Stromal cell of bone marrow (primary cell): Measurements from ENCODE around the gene HSD11B1L.
"Not testable (repeated sequence)": the region's sequence is repeated elsewhere in the genome, so short reads cannot be mapped to it uniquely, and the experiment has no call there.

Experiments used
- DNase-seq: peaks from one replicate; pipeline ENCODE4 v3.0.0-alpha.2; 2012; ENCODE audit warnings: low read depth

Gene HSD11B1L

DNA sequence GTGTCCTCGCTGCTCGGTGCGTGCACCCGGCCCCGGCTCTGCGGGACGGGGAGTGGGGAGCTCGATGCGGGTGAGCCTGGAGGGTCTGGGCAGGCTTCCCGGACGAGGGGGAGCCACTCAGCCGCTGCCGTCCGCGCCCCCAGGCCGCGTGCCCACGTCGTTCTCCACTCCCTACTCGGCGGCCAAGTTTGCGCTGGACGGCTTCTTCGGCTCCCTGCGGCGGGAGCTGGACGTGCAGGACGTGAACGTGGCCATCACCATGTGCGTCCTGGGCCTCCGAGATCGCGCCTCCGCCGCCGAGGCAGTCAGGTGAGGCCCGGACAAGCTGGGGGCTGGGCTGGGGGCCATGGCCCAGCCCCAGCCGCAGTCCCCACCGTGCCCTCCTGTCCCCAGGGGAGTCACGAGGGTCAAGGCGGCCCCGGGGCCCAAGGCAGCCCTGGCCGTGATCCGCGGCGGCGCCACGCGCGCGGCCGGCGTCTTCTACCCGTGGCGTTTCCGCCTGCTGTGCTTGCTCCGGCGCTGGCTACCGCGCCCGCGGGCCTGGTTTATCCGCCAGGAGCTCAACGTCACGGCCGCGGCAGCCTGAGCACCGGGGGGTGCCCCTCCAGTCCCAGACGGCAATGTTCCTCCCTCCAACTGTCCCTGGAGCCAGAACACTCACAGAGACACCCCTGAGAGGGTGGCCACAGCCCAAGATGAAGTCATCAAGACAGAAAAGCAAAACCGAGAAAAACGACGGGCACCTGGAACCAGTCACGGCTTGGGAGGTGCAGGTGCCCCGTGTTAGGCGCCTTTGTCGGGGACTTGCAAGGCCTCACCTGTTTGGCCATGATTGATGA is 6.8 kb downstream of the HSD11B1L start:
- no peak for DNase-seq

DNA sequence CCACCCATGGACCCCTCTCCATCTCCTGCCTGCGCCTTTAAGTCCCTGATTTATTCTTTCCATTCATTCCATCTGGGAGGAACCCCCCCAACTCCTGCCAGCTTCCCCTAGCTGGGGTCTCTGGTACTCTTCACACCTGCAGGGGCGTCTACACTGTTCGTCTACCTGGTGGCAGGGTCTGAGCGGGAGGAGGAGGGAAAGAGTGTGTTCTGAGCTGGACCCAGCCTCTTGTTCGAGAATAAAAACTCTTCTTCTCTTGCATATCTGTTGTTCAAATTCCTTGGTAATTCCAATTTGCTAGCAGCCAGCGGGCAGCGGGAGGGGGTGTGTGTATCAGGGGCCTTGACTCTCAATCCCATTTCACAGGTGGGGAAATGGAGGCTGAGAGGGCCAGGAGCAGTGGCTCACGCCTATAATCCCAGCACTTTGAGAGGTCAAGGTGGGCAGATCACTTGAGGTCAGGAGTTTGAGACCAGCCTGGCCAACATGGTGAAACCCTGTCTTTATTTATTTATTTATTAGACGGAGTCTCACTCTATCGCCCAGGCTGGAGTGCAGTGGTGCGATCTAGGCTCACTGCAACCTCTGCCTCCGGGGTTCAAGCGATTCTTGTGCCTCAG is 7.5 kb downstream of the HSD11B1L start:
- DNase-seq: not testable (repeated sequence)

DNA sequence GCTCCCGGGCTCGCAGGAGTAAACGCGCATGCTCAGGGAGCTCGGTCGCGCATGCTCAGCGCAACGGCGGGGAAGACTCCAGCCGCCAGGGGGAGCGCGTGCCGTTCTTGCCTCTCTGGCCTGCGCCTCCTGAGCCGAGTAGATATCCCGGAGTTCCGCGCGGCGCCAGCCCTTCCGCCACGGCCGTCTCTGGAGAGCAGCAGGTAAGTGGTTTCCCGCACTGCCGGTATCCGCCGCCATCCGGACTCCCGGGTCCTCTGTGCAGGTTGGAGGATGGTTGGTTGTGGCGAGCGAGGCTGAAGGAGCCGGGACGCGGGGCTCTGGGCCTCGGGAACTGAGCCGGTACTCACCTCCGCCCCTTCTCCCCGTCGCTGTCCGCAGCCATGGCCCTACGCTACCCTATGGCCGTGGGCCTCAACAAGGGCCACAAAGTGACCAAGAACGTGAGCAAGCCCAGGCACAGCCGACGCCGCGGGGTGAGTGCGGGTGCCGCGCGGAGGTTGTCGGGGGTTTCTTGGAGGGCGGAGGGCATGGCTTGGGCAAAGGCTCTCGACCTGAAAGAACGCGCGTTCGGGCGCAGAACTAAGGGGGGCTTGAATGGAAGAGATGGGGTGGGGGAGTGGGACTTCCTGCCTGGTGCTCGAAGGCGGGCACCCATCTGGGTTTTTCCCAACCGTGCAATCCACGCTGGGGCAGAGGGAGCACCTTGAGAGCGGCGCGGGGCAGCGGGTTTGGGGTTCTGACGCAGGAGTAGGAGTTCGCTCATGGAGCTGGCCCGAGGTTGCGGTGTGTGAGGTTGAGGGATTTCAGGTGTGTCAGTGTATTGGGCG is 9.5 kb downstream of the HSD11B1L start, which contains the start of gene RPL36:
TSS of gene RPL36 (plus strand) at position 171 of the 830 bp plus-strand sequence. CDS start at position 384, 213 bp downstream.
- DNase-seq: peak; percentile 90

DNA sequence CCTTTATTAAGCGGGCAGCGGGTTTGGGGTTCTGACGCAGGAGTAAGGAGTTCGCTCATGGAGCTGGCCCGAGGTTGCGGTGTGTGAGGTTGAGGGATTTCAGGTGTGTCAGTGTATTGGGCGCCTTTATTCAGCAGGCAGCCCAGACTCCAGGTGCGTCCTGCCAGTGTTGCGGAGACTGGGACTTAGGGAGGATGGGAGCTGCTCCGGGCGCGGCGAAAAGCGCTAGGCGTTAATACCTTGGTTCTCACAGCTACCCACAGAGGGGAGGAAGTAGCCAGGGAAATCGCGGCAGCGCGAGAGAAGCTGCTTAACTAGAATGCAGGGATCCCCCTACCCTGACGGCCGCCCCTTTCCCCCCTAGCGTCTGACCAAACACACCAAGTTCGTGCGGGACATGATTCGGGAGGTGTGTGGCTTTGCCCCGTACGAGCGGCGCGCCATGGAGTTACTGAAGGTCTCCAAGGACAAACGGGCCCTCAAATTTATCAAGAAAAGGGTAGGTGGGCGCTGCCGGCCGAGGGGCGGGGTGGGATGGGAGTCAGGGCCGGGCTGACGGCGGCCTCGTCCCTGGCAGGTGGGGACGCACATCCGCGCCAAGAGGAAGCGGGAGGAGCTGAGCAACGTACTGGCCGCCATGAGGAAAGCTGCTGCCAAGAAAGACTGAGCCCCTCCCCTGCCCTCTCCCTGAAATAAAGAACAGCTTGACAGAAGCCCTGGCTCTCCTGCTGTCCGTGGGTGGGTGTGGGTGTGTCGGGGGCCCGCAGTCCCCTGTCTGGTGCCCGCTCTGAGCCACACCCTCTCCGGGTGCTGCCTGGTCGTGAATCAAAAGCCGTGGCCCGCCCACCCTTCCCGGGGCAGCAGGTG is 10.4 kb downstream of the HSD11B1L start:
- DNase-seq: no peak

DNA sequence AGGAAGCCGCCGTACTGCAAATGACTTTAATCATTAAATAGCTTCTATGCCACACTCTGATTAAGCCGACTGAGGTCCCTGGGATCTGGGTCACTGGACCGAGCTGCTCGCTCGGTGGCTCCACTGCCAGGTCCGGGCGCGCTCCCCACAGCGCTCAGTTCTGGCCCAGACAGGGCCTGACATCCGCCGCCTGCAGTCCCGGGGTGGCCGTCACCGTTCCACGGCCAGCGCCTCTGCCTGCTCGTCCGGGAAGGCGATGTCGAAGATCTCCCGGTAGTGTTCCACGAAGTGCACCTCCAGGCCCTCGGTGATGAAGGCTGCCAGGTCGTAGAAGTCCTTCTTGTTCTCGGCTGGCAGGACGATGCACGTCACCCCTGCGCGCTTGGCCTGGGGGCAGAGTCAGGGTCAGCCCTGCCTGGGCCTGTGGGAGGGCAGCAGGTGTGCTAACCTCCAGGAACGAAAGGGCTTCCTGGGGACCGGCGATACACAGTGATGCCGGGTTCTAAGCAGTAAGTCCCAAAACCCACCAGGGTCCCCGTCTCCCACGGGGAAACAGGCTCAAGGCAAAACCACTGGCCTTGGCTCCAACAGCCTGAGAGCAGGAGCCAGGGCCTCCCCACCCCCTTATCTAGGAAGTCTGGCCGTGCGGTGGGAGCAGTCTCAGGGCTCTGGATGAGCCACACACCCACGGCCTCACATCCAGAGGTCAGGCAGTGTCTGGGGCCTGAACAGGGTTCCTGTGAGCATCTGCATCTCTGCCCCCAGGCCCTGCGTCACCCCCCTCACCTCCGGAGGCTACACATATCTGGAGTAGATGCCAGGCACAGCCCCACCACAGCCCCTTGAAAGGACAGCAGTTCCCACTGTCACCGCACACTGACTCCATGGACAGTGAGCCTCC is 11.2 kb downstream of the HSD11B1L start:
- DNase-seq: no peak

DNA sequence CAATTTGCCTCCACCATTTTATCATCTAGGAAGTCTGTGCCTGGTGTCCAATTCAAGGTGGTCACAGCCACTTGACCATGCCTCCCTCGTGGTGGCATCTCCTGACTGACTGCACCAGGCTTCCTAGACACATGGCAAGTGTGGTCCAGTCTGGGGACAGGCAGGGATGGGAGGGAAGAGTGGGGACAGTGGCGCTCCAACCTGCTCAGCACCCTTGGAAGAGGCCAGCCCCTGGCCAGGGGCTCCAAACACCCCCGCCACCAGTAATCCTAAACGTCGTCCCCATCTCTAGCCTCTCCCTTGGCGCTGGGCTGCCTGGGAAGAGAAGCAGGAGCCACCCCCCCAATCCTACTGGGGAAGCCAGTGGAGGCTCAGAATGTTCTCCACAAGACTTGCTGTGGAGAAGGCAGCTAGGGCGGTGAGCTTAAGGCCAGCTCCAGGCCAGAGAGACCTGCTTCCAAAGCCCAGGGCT is 11.9 kb downstream of the HSD11B1L start:
- no peak for DNase-seq

DNA sequence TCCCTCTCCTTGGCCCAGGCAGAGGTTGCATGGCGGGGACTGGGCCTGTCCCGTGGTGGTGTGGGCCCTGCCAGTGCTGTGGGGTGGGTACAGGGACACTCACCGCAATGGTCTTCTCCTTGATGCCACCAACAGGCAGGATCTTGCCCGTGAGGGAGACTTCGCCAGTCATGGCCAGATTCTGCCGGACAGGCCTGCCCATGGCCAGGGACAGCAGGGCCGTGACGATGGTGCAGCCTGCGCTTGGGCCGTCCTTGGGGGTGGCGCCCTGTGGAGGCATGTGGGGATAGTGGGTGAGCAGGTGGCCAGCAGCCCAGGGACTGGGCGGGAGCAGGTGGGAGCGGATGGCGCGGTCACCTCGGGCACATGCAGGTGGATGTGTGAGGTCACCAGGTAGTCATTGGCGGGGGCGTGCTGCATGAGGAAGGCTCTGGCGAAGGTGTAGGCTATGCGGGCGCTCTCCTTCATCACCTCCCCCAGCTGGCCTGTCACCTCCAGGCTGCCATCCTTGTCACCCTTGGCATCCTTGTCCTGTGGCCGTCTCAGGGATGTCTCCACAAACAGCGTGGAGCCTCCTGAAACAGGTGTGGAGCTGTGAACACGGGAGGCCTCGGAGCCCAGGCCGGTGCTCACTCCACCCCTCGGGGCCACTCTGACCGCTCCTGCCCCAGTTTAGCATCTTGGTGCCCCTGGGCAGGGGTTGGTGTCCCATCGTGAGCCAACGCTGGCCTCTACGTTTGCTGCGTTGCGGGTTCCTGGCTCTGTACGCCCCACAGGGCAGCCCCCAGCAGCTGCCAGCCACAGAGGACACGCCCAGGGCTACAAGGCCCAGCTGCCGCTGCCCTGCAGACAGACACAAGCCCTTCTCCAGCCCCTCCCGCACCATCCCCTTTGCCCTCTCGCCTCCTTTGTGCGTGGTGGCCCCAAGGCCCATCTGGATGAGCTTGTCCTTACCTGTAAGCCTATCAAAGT is 12.7 kb downstream of the HSD11B1L start:
- DNase-seq: no peak

DNA sequence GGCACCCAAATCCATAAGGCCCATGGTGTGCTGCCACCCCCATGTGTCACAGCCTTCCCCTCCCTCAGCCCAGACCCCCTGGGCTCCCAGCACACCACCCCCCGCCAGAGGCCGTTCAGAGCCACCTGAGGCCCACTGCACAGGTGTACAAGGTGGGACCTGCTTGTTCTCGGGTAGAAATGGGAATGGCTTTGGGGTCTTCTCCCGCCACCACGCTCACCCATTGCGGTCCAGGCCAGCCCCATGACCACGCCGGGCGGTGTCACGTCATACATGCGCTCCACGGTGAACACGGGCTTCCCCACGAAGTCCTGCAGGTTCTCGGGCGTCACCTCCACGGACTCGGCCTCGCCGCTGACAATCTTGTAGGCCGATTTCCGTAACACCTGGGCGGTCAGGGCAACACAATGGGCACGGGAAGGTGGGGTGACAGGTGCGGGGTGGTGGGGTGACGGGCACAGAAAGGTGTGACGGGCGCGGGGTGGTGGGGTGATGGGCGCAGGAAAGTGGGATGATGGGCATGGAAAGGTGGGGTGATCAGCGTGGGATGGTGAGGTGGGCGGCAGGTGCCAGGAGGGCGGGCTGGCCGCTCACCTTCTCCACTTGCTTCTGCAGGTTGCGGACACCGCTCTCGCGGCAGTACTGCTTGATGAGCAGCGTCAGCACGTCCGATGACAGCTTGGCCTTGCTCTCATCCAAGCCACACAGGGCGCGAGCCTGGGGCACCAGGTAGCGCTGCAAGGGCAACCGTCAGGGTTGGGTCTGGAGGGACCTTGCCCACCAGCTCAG is 13.5 kb downstream of the HSD11B1L start:
- DNase-seq: no peak

DNA sequence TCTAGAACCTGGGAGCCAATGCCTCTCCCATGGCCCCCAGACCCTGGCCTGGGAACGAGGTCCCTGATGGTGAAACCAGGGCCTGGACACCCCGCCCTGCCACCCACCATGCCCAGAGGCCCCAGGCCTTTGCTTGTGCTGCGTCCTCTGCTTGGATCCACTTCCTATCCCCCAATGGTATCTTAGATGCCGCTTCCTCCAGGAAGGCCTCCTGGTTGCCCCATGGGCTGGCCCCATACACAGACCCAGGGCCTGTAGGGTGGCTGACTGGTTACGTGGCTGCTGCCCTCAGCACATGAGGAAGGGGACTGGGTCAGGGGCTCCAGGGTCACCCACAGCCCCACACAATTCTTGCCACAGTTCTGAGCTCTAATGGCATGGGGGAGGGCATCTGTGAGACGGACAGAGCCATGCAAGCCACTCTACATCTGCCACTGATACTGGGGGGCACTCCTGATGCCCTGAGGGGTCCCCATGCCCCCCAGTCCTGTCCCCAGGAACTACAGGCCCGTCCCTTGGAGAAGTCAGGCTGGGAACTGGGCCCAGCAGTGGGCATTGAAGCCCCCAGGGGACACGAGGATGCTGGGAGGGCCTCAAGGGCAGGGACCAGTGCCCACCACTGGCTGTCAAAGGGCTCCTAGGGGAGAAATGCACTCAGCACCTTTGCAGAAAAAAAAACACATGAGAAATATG is 14.3 kb downstream of the HSD11B1L start:
- DNase-seq: no peak

DNA sequence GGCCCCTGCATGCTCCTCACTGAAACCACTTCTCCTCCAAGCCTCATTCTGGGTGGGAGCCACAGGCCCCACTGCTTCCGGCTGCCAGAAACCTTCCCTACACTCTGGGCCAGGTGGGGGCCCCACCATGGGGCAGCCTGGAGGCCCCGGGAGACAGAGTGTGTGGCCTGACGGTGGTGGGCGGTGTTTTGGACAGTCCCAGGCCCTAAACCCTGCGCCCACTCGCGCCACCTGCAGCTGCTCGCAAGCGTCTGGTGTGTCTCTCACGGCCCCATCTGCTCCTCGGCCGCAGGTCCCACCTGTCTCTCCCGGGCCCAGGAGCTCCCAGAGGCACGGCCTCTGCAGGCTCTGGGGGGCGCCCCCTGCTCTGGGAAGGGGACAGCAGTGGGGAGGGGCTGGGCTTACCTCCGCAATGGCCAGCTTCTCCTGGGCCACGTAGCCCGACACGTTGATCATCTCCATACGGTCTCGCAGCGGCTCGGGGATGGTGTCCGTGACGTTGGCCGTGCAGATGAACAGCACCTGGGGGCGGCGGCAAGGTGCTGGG is 14.9 kb downstream of the HSD11B1L start:
- no peak for DNase-seq

DNA sequence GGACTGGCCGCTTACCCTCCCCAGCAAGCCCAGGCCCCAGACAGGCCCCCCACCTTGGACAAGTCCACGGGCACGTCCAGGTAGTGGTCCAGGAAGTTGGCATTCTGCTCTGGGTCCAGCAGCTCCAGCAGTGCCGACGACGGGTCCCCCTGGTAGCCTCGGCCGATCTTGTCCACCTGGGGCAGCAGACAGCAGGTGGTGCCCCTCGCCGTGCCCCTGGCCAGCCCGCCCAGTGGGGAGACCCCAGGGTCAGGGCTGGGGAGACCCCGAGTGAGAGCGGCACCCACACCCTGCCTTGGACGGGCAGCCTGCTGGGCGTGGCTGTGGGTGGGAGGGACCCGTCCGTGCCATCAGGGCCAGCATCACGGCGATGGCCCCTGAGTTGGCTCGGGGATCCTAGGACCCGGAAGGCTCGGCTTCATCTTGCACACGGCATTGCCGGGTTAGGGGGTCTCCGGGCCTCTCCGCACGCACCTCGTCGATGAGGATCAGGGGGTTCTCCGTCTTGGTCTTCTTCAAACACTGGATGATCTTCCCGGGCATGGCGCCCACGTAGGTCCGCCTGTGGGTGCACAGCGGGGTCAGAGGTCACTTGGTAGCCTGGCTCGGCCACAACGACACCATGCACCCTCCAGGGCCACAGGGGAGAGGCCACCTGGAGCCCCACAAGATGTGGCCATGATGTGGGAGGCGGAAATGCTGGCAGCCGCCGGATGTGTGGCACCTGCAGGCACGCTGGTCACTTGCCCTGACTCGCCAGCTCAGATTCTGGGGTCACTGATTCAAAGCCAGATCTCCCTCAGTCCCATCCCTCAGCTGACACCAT is 15.6 kb downstream of the HSD11B1L start:
- DNase-seq: no peak

DNA sequence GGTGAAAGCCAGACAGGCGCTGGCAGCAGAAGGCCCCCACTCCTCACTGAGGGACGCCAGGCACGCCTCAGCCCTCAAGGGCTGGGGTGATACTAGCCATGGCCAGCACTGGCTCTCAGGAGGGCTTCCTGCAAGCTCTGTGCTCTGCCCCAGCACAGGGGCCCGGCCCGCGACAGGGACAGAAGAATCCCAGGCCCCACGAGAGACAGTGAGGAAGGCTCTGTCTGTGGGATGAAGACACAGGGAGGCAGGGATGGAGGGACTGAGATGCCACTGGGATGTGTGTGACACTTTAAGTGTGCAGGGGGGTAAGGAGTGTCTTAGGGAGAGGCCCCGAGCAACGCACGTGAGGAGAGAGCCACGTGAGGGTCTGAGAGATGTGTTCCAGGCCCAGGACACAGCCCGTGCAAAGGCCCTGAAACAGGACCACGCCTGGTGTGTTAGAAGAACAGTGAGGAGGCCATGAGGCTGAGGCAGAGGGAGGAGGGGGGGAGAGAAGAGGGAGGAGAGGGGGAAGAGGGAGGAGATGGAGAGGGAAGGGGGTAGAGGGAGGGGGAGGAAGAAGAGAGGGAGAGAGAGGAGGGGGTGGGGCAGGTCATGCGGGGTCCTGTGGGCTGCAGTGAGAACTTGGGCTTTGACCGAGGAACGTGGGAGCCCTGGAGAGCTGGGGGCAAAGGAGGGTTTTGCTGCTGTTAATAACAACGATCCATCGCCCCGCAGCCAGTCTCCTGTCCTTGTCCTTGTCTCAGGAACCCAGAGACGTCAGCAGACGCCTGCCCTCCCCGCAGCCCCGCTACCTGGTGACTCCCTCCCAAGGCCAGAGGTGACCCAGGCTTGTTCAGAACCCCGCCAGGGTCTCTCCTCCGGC is 16.4 kb downstream of the HSD11B1L start:
- DNase-seq: no peak

DNA sequence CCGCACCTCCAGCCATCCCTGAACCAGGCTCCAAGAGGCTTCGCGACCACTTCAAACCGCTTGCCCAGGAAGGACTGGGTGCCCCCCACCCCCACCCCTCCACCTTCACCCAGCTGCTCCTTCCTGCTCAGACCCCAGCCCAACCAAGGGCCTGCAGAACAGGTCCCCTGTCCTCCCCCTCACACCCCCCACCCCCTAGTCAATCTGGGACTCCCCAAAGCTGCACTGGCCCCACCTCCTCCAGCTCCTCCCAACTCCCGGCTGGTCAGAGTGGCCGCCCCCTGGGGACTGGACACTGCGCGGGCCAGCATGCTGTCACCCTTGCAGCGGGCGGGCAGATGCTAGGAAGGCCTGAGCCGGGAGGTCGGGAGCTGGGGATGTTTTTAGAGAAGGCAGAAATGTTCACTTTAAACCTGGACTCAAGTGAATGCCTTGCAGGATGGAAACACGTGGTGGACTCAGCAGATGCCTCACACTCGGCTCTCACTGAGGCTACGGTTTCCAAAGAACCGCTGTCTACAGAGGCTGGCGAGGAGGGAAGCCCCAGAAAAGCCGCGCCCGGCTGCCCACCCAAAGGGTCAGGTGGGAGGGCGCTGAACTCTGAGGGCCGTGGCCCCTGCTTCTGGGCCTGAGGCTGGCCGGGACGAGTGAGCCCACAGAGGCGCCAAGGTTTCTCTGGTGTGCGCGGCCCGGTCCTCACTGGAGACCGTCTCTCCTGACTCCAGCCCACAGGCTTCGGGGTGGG is 17.2 kb downstream of the HSD11B1L start:
- DNase-seq: no peak

DNA sequence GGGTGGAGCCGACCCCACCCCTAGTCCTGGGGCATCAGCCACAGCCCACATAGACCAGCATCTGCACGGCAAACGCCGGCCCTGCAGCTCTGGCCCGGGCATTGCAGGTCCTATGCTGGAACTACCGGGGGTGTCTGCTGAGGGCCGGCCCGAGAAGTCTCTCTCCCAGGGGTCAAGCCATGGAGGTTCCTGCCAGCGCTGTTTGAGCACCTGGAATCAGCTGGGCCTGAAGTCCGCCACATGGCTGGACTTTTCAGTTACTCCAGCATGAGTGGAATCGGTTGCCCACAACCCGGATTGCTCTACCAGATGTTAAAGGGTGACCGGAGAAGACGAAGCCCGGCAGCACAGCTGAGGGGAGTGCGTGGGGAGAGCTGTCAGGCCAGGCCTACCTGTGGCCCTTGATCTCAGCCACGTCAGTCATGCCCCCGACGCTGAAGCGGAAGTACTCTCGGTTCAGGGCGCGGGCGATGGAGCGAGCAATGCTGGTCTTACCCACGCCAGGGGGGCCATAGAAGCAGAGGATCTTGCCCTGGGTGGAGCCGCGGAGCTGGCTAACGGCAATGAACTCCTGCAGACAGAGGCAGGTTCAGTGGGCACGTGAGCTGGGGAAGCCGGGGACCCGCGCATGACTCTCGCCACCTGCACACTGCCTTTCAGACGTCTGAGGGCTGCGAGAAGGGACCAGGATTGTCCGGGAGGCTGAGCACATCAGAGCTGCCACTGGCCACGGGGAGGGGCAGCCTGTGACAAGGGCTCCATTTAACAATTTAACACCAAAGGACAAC is 18.0 kb downstream of the HSD11B1L start:
- no peak for DNase-seq
